ENCODE data around the gene OR8J1.

The OR8J1 gene

GRCh38 chr11:56353991-56354390 lies at the start of gene OR8J1:
TSS of gene OR8J1 (plus strand) at chr11:56354291. CDS start at chr11:56360247, 5,956 bp downstream.
- TF ChIP-seq CTCF (IDR thresholded peaks at IDR 0.05; ENCODE audit: insufficient read depth, missing control alignments) = no peak
- DNase-seq (ENCODE audit: insufficient read length, low spot score) = no peak

GRCh38 chr11:56307836-56308235 lies 46.3 kb upstream of the OR8J1 start:
- no peak for DNase-seq (ENCODE audit: insufficient read length, low spot score)
- TF ChIP-seq CTCF (IDR thresholded peaks at IDR 0.05; ENCODE audit: insufficient read depth, missing control alignments) = no peak
- no peak for FAIRE-seq

More at GRCh38 chr11:56353991-56354390, at the start of gene OR8J1:
- no peak for FAIRE-seq

- DNase-seq (ENCODE audit: insufficient read length, low spot score) (no peak), FAIRE-seq (no peak)
- TF ChIP-seq CTCF (IDR thresholded peaks at IDR 0.05; ENCODE audit: insufficient read depth, missing control alignments) = no peak
Measured at GRCh38 chr11:56314844-56315243, 39.2 kb upstream of the OR8J1 start, which contains the start of gene OR8K3. TSS of gene OR8K3 (plus strand) at chr11:56315144. CDS start at chr11:56318307, 3,163 bp downstream.

- no peak for TF ChIP-seq CTCF (IDR thresholded peaks at IDR 0.05; ENCODE audit: insufficient read depth, missing control alignments)
- no peak for DNase-seq (ENCODE audit: insufficient read length, low spot score)
- no peak for FAIRE-seq
Measured at GRCh38 chr11:56331861-56332491, 22.1 kb upstream of the OR8J1 start.

GRCh38 chr11:56333156-56333555 lies 20.9 kb upstream of the OR8J1 start:
- FAIRE-seq = no peak

GRCh38 chr11:56340289-56340688 lies 13.8 kb upstream of the OR8J1 start:
- FAIRE-seq = no peak
- TF ChIP-seq CTCF (IDR thresholded peaks at IDR 0.05; ENCODE audit: insufficient read depth, missing control alignments) = no peak

More at GRCh38 chr11:56333156-56333555, 20.9 kb upstream of the OR8J1 start:
- TF ChIP-seq CTCF (IDR thresholded peaks at IDR 0.05; ENCODE audit: insufficient read depth, missing control alignments) = no peak
- DNase-seq (ENCODE audit: insufficient read length, low spot score) = no peak

GRCh38 chr11:56345739-56346138 lies 8.4 kb upstream of the OR8J1 start, which contains the start of gene OR8K1:
TSS of gene OR8K1 (plus strand) at chr11:56346039. CDS start at chr11:56346039, 0 bp downstream.
- FAIRE-seq = no peak
- no peak for DNase-seq (ENCODE audit: insufficient read length, low spot score)
- TF ChIP-seq CTCF (IDR thresholded peaks at IDR 0.05; ENCODE audit: insufficient read depth, missing control alignments) = no peak

More at GRCh38 chr11:56340289-56340688, 13.8 kb upstream of the OR8J1 start:
- DNase-seq (ENCODE audit: insufficient read length, low spot score) = no peak
